ENCODE data around the gene EXOC4.
A peak's percentile ranks its signal among the peaks of the same experiment; 100 is the strongest.

Gene EXOC4

DNA sequence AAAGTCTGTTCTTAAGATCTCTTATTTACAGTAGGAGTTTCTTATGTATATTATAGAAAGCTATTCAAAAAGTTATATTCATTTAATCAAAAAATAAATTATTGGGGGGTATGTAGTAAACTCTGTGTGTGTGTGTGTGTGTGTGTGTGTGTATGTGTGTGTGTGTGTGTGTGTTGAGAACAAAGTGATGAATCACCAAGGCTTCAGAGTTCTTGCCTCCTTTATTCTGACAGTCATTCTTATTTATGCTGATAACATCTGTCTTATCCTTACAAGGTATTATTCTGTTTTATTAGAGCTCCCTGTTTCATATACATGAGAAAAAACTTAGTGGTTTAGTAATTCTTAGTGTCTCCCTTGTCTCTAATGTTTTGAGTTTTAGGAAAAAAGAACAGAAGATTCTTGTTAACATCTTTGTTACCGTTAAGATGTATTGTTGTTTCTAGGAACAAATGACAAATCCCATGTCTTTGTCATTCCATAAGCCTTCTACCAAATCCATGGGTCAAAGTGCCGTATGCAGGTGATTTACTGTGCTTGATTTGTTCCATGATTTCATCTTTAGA, 424.0 kb downstream of the EXOC4 start:
- H3K79me2 ChIP-seq (ENCODE audit: insufficient read depth, low read length) = no peaks in the 10 kb centered on the region
- H3F3A ChIP-seq (ENCODE audit: low read depth) = no peaks in the 10 kb centered on the region
- H3K36me3 ChIP-seq (ENCODE audit: insufficient read depth, low read length) = no peaks in the 10 kb centered on the region
- H3K4me3 ChIP-seq (ENCODE audit: low read length, poor library complexity, severe bottlenecking) = no peak overlapping the region
- peaks cover 32% of the 10 kb centered on the region for H3K4me1 ChIP-seq (ENCODE audit: insufficient read depth, low read length, poor library complexity, severe bottlenecking)
- peak overlapping the region; percentile 7 for H3K4me2 ChIP-seq (ENCODE audit: low read depth, low read length, poor library complexity, severe bottlenecking)
- no peaks in the 10 kb centered on the region for H3K9me2 ChIP-seq (replicated peaks; ENCODE audit: low read depth, low read length)
- H3K9ac ChIP-seq (ENCODE audit: low read depth, low read length, poor library complexity, severe bottlenecking) = no peak overlapping the region
- no peaks in the 10 kb centered on the region for H3K9me3 ChIP-seq (ENCODE audit: insufficient read depth, low read depth, low read length)
- H4K20me1 ChIP-seq (ENCODE audit: insufficient read depth, low read length, poor library complexity, severe bottlenecking) = no peaks in the 10 kb centered on the region
- TF ChIP-seq, protein P1, sequence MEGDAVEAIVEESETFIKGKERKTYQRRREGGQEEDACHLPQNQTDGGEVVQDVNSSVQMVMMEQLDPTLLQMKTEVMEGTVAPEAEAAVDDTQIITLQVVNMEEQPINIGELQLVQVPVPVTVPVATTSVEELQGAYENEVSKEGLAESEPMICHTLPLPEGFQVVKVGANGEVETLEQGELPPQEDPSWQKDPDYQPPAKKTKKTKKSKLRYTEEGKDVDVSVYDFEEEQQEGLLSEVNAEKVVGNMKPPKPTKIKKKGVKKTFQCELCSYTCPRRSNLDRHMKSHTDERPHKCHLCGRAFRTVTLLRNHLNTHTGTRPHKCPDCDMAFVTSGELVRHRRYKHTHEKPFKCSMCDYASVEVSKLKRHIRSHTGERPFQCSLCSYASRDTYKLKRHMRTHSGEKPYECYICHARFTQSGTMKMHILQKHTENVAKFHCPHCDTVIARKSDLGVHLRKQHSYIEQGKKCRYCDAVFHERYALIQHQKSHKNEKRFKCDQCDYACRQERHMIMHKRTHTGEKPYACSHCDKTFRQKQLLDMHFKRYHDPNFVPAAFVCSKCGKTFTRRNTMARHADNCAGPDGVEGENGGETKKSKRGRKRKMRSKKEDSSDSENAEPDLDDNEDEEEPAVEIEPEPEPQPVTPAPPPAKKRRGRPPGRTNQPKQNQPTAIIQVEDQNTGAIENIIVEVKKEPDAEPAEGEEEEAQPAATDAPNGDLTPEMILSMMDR (conservative IDR thresholded peaks at IDR 0.05; ENCODE audit: low read length) = no peak
- TF ChIP-seq EZH2phosphoT487 (IDR thresholded peaks at IDR 0.05; ENCODE audit: borderline replicate concordance) = no peak
- H3K27me3 ChIP-seq (ENCODE audit: insufficient read depth, low read length, poor library complexity, severe bottlenecking) = no peaks in the 10 kb centered on the region
- no peak overlapping the region for H2AFZ ChIP-seq (ENCODE audit: low read length)

DNA sequence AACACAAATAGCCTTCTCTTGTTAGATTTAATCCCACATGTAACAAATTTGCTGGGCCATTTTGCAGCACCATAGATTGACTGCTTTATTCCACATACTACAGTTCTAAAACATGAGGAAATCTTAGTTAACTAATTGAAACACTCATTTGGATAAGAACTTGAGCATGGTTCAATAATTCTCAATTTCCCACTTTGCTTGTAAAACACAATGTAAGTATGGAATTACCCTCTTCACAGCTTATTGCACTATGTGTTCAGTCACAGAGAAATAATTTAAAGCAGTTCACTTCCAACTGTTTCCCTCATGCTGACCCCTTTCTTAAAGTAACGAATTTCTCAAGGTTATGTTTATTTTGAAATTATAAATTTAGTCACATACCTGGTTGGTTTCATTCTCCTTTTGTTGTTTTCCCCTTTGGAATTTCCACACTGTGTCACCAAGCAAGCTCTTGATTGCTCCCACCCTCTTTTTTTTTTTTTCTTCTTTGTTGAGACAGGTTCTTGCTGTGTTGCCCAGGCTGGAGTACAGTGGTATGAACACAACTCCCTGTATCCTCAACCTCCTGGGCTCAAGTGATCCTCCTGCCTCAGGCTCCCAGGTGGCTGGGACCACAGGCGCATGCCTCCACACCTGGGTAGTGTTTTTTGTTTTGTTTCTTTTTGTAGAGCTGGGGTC, 425.4 kb downstream of the EXOC4 start:
- Histone ChIP-seq H3K27me3 (ENCODE audit: insufficient read depth, low read length, poor library complexity, severe bottlenecking) (no peaks in the 10 kb centered on the region), H3K9me2 (replicated peaks; ENCODE audit: low read depth, low read length) (no peaks in the 10 kb centered on the region), H3K36me3 (ENCODE audit: insufficient read depth, low read length) (no peaks in the 10 kb centered on the region), H3K4me2 (ENCODE audit: low read depth, low read length, poor library complexity, severe bottlenecking) (no peak overlapping the region), H4K20me1 (ENCODE audit: insufficient read depth, low read length, poor library complexity, severe bottlenecking) (no peaks in the 10 kb centered on the region), H3K9ac (ENCODE audit: low read depth, low read length, poor library complexity, severe bottlenecking) (no peak overlapping the region), H3F3A (ENCODE audit: low read depth) (no peaks in the 10 kb centered on the region), H3K4me3 (ENCODE audit: low read length, poor library complexity, severe bottlenecking) (no peak overlapping the region), H3K79me2 (ENCODE audit: insufficient read depth, low read length) (no peaks in the 10 kb centered on the region), H2AFZ (ENCODE audit: low read length) (no peak overlapping the region), H3K9me3 (ENCODE audit: insufficient read depth, low read depth, low read length) (no peaks in the 10 kb centered on the region), H3K4me1 (ENCODE audit: insufficient read depth, low read length, poor library complexity, severe bottlenecking) (peaks cover 30% of the 10 kb centered on the region)
- TF ChIP-seq EZH2phosphoT487 (IDR thresholded peaks at IDR 0.05; ENCODE audit: borderline replicate concordance) = no peak

DNA sequence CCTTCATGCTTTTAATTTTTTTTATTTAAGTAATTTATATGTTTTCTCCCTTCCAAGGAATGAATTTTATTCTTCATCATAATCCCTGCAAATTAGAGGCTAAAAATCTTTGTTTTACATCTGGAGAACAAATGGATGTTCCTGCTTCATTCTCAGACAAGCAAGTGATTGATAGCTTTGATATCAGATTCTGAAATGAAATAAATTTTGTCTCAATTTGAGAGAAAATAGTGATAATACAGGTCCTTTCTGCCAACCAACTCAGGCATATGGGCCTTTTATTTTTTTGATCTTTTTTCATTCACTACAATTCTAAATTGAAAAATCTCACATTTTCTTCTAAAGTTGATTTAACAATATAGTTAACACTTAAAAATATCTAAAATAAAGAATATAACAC, 427.1 kb downstream of the EXOC4 start:
- Histone ChIP-seq H4K20me1 (ENCODE audit: insufficient read depth, low read length, poor library complexity, severe bottlenecking) (no peaks in the 10 kb centered on the region), H3K9me2 (replicated peaks; ENCODE audit: low read depth, low read length) (no peaks in the 10 kb centered on the region), H3K36me3 (ENCODE audit: insufficient read depth, low read length) (no peaks in the 10 kb centered on the region; the same call in 1 of the 2 replicates), H3K9me3 (ENCODE audit: insufficient read depth, low read depth, low read length) (no peaks in the 10 kb centered on the region), H3F3A (ENCODE audit: low read depth) (no peaks in the 10 kb centered on the region), H3K4me2 (ENCODE audit: low read depth, low read length, poor library complexity, severe bottlenecking) (no peak overlapping the region), H3K4me3 (ENCODE audit: low read length, poor library complexity, severe bottlenecking) (no peak overlapping the region), H2AFZ (ENCODE audit: low read length) (no peak overlapping the region), H3K4me1 (ENCODE audit: insufficient read depth, low read length, poor library complexity, severe bottlenecking) (peaks cover 13% of the 10 kb centered on the region), H3K79me2 (ENCODE audit: insufficient read depth, low read length) (no peaks in the 10 kb centered on the region), H3K9ac (ENCODE audit: low read depth, low read length, poor library complexity, severe bottlenecking) (no peak overlapping the region), H3K27me3 (ENCODE audit: insufficient read depth, low read length, poor library complexity, severe bottlenecking) (no peaks in the 10 kb centered on the region)
- TF ChIP-seq, protein P1 (conservative IDR thresholded peaks at IDR 0.05; ENCODE audit: low read length) = no peak
- TF ChIP-seq EZH2phosphoT487 (IDR thresholded peaks at IDR 0.05; ENCODE audit: borderline replicate concordance) = no peak
